Naive thymus-derived CD4-positive, alpha-beta T cell (primary cell): ENCODE measurements around the gene TMTC2. TPM values are rescaled to one million over a fixed set of nuclear protein-coding genes. Genes with fewer than 3 reads are reported as not detected.

Experiments
- ATAC-seq: fragments of 150-1000 bp; cut with Tn5 transposase; 2 replicates; pipeline ENCODE4 v1.10.0; 2021; ENCODE audit warnings: mild to moderate bottlenecking, moderate library complexity
- CTCF ChIA-PET: fragments of 350-600 bp; sonication (Branson Sonifier 250); formaldehyde crosslinking; loops from one replicate; lab custom pipeline; 2021; ENCODE audit warnings: antibody characterized with exemption; lab: Charles Lee
- POLR2A ChIA-PET: fragments of 350-600 bp; sonication (Branson Sonifier 250); formaldehyde crosslinking; loops from one replicate; lab custom pipeline; 2021; ENCODE audit warnings: antibody characterized with exemption, inconsistent platforms; lab: Charles Lee
- DNase-seq, 9 donors: peaks; one replicate each; pipeline versions ENCODE4 v3.0.0 to v3.0.0-alpha.2; 2020 to 2022; ENCODE audit warnings: mixed read lengths in 1 of 9
- H3K27ac ChIP-seq: one replicate; pipeline ENCODE4 v1.7.0; 2013; ENCODE audit warnings: mild to moderate bottlenecking, low read depth, low read length, moderate library complexity
- H3K27me3 ChIP-seq, 2 donors: one replicate each; pipeline ENCODE4 v1.7.0; 2013; ENCODE audit warnings: low read length in 2 of 2, mild to moderate bottlenecking in 2 of 2, moderate library complexity in 2 of 2; ENCODE audit not compliant: control insufficient read depth in 2 of 2, insufficient read depth in 2 of 2
- H3K36me3 ChIP-seq, 3 experiments: 1 replicate in 2 of 3; 2 replicates in 1 of 3; pipeline ENCODE4 v1.7.0; 2013; ENCODE audit warnings: low read length in 3 of 3, mild to moderate bottlenecking in 3 of 3, moderate library complexity in 1 of 3; ENCODE audit not compliant: insufficient read depth in 3 of 3, control insufficient read depth in 2 of 3
- H3K4me1 ChIP-seq, 2 donors: one replicate each; pipeline ENCODE4 v1.7.0; 2013; ENCODE audit warnings: low read length in 2 of 2, mild to moderate bottlenecking in 2 of 2, moderate library complexity in 1 of 2; ENCODE audit not compliant: control insufficient read depth in 2 of 2, insufficient read depth in 2 of 2
- H3K4me3 ChIP-seq: 2 replicates; pipeline ENCODE4 v1.7.0; 2013; ENCODE audit warnings: mild to moderate bottlenecking, low read length
- H3K9me3 ChIP-seq, 3 experiments: 1 replicate in 2 of 3; 2 replicates in 1 of 3; pipeline ENCODE4 v1.7.0; 2013; ENCODE audit warnings: low read length in 3 of 3; ENCODE audit not compliant: control insufficient read depth in 2 of 3
- H3K27ac Mint-ChIP-seq, 9 donors: one replicate each; pipeline ENCODE4 v1.8.0; 2020 to 2022; ENCODE audit warnings: mixed read lengths in 9 of 9, mild to moderate bottlenecking in 8 of 9, moderate library complexity in 5 of 9, inconsistent platforms in 2 of 9
- H3K27me3 Mint-ChIP-seq, 5 donors: one replicate each; pipeline ENCODE4 v1.8.0; 2021 to 2022; ENCODE audit warnings: mixed read lengths in 5 of 5, mild to moderate bottlenecking in 1 of 5
- H3K36me3 Mint-ChIP-seq, 5 donors: one replicate each; pipeline ENCODE4 v1.8.0; 2020 to 2022; ENCODE audit warnings: mixed read lengths in 5 of 5, mild to moderate bottlenecking in 3 of 5, inconsistent platforms in 1 of 5
- H3K4me1 Mint-ChIP-seq, 7 donors: one replicate each; pipeline ENCODE4 v1.8.0; 2020 to 2022; ENCODE audit warnings: mixed read lengths in 7 of 7, mild to moderate bottlenecking in 3 of 7, inconsistent platforms in 1 of 7
- H3K4me3 Mint-ChIP-seq, 10 donors: one replicate each; pipeline ENCODE4 v1.8.0; 2020 to 2022; ENCODE audit warnings: mild to moderate bottlenecking in 10 of 10, mixed read lengths in 10 of 10, moderate library complexity in 6 of 10, inconsistent platforms in 2 of 10
- H3K9me3 Mint-ChIP-seq, 11 donors: one replicate each; pipeline ENCODE4 v1.8.0; 2020 to 2022; ENCODE audit warnings: mixed read lengths in 11 of 11, mild to moderate bottlenecking in 4 of 11, inconsistent platforms in 1 of 11, moderate library complexity in 1 of 11
- intact Hi-C, 2 donors: fragments of 100-400 bp; cut with micrococcal nuclease; formaldehyde crosslinking; loops; one replicate each; pipeline ENCODE4 v1.15.1; 2023
- polyA plus RNA-seq, 2 donors: library from polyadenylated mRNA; unstranded; fragments of 300-500 nt; fragmentation: Illumina TruSeq; gene quantifications; one replicate each; pipeline ENCODE4 v1.2.3, GENCODE V29; 2021
- total RNA-seq, 6 experiments: library from RNA in 5 of 6; stranded (reverse) in 5 of 6; gene quantifications; 1 replicate in 5 of 6; 2 replicates in 1 of 6; pipeline ENCODE4 v1.2.3 and lab custom pipeline; 2021 to 2026

Gene TMTC2
- total and polyA plus RNA-seq, 7 experiments from 2014 or later, result 3.1 to 11.1 (median 4.7) TPM; not detected in 2

GRCh38 chr12:83156815-83157214 lies 470.1 kb downstream of the TMTC2 start:
- DNase-seq, result no peak
- Histone ChIP-seq H3K27ac (no peak overlapping the region), H3K27me3 (no peaks in the 10 kb centered on the region), H3K36me3 (no peaks in the 10 kb centered on the region), H3K9me3 (no peaks in the 10 kb centered on the region), H3K4me1 (no peaks in the 10 kb centered on the region), H3K4me3 (no peak overlapping the region)
- Mint-ChIP-seq H3K27me3 (peaks cover 0 to 12% (median 4%) of the 10 kb centered on the region in 5 donors), H3K36me3 (no peaks in the 10 kb centered on the region), H3K27ac (no peak overlapping the region), H3K4me3 (no peak overlapping the region), H3K4me1 (no peaks in the 10 kb centered on the region), H3K9me3 (peaks cover 0 to 2% (median 0%) of the 10 kb centered on the region in 11 donors)
- ChIA-PET CTCF (no interaction called here), POLR2A (no interaction called here)
- no peak for ATAC-seq
- intact Hi-C loops, result no loop called here

- peaks cover 0 to 4% (median 0%) of the 10 kb centered on the region in 11 donors for H3K9me3 Mint-ChIP-seq
- Histone ChIP-seq H3K4me1 (no peaks in the 10 kb centered on the region), H3K27ac (no peak overlapping the region), H3K36me3 (no peaks in the 10 kb centered on the region), H3K4me3 (no peak overlapping the region), H3K27me3 (no peaks in the 10 kb centered on the region), H3K9me3 (no peaks in the 10 kb centered on the region)
- DNase-seq (no peak), ATAC-seq (no peak)
- intact Hi-C loops, result no loop called here
- H3K27ac Mint-ChIP-seq, result no peak overlapping the region
- no peaks in the 10 kb centered on the region for H3K4me1 Mint-ChIP-seq
- peaks cover 0 to 12% (median 4%) of the 10 kb centered on the region in 5 donors for H3K27me3 Mint-ChIP-seq
- H3K4me3 Mint-ChIP-seq, result no peak overlapping the region
- no peaks in the 10 kb centered on the region for H3K36me3 Mint-ChIP-seq
- POLR2A ChIA-PET, result no interaction called here
- CTCF ChIA-PET, result no interaction called here
Measured at GRCh38 chr12:83157604-83158003, 470.9 kb downstream of the TMTC2 start.

- no peak for DNase-seq
- Histone ChIP-seq H3K9me3 (no peaks in the 10 kb centered on the region), H3K4me1 (no peaks in the 10 kb centered on the region), H3K36me3 (no peaks in the 10 kb centered on the region), H3K27me3 (no peaks in the 10 kb centered on the region), H3K4me3 (no peak overlapping the region), H3K27ac (no peak overlapping the region)
- CTCF ChIA-PET, result no interaction called here
- Mint-ChIP-seq H3K4me1 (no peaks in the 10 kb centered on the region), H3K9me3 (peaks cover 0 to 6% (median 0%) of the 10 kb centered on the region in 11 donors), H3K27me3 (peaks cover 0 to 12% (median 4%) of the 10 kb centered on the region in 5 donors), H3K36me3 (no peaks in the 10 kb centered on the region), H3K4me3 (no peak overlapping the region), H3K27ac (no peak overlapping the region)
- ATAC-seq, result no peak
- POLR2A ChIA-PET, result no interaction called here
- intact Hi-C loops, result no loop called here
Measured at GRCh38 chr12:83158613-83159207, 472.0 kb downstream of the TMTC2 start.

- peaks cover 0 to 12% (median 4%) of the 10 kb centered on the region in 5 donors for H3K27me3 Mint-ChIP-seq
- POLR2A ChIA-PET, result no interaction called here
- no peaks in the 10 kb centered on the region for H3K9me3 ChIP-seq
- no peaks in the 10 kb centered on the region for H3K36me3 ChIP-seq
- H3K4me1 ChIP-seq, result no peaks in the 10 kb centered on the region
- H3K27me3 ChIP-seq, result no peaks in the 10 kb centered on the region
- ATAC-seq, result no peak
- H3K9me3 Mint-ChIP-seq, result peaks cover 0 to 6% (median 0%) of the 10 kb centered on the region in 11 donors
- DNase-seq, result no peak
- no peaks in the 10 kb centered on the region for H3K4me1 Mint-ChIP-seq
- H3K4me3 ChIP-seq, result no peak overlapping the region
- no peak overlapping the region for H3K4me3 Mint-ChIP-seq
- H3K27ac Mint-ChIP-seq, result no peak overlapping the region
- H3K36me3 Mint-ChIP-seq, result no peaks in the 10 kb centered on the region
- intact Hi-C loops, result no loop called here
- CTCF ChIA-PET, result no interaction called here
- no peak overlapping the region for H3K27ac ChIP-seq
Measured at GRCh38 chr12:83161456-83161855, 474.8 kb downstream of the TMTC2 start.

- no peak for DNase-seq
- ChIA-PET CTCF (no interaction called here), POLR2A (no interaction called here)
- Mint-ChIP-seq H3K27ac (no peak overlapping the region), H3K4me1 (no peaks in the 10 kb centered on the region), H3K36me3 (no peaks in the 10 kb centered on the region), H3K9me3 (peaks cover 0 to 4% (median 0%) of the 10 kb centered on the region in 11 donors), H3K27me3 (peaks cover 0 to 11% (median 0%) of the 10 kb centered on the region in 5 donors), H3K4me3 (no peak overlapping the region)
- H3K4me1 ChIP-seq, result no peaks in the 10 kb centered on the region
- no peaks in the 10 kb centered on the region for H3K36me3 ChIP-seq
- H3K9me3 ChIP-seq, result no peaks in the 10 kb centered on the region
- H3K27ac ChIP-seq, result no peak overlapping the region
- no peaks in the 10 kb centered on the region for H3K27me3 ChIP-seq
- no peak overlapping the region for H3K4me3 ChIP-seq
- intact Hi-C loops, result no loop called here
- no peak for ATAC-seq
Measured at GRCh38 chr12:83168751-83169150, 482.0 kb downstream of the TMTC2 start.

GRCh38 chr12:83172441-83172840 lies 485.7 kb downstream of the TMTC2 start:
- Histone ChIP-seq H3K9me3 (no peaks in the 10 kb centered on the region), H3K4me3 (no peak overlapping the region), H3K4me1 (no peaks in the 10 kb centered on the region), H3K36me3 (no peaks in the 10 kb centered on the region), H3K27ac (no peak overlapping the region), H3K27me3 (no peaks in the 10 kb centered on the region)
- ChIA-PET CTCF (no interaction called here), POLR2A (no interaction called here)
- intact Hi-C loops, result no loop called here
- Mint-ChIP-seq H3K4me1 (no peaks in the 10 kb centered on the region), H3K36me3 (no peaks in the 10 kb centered on the region), H3K9me3 (peaks cover 0 to 5% (median 0%) of the 10 kb centered on the region in 11 donors), H3K4me3 (no peak overlapping the region), H3K27ac (no peak overlapping the region), H3K27me3 (peaks cover 0 to 8% (median 5%) of the 10 kb centered on the region in 5 donors)
- ATAC-seq, result no peak
- no peak for DNase-seq
